22Rv1 (cell line): Measurements from ENCODE around the gene TBX2.

Experiments used
- H3K27ac ChIP-seq: fragments of 450-650 bp; 2 replicates; pipeline ENCODE4 v1.5.1; 2017
- CTCF ChIP-seq: fragments of 450-650 bp; IDR thresholded peaks from 2 replicates; pipeline ENCODE4 v1.5.1; 2017; ENCODE audit warnings: mild to moderate bottlenecking
- ZFX ChIP-seq: fragments of 450-650 bp; IDR thresholded peaks from 2 replicates; pipeline ENCODE4 v1.6.1; 2017; ENCODE audit warnings: antibody characterized with exemption, borderline replicate concordance

Gene TBX2

GRCh38 chr17:61397086-61397842 lies 2.4 kb upstream of the TBX2 start:
- TF ChIP-seq CTCF, result no peak
- no peak for TF ChIP-seq ZFX
- no peak overlapping the region for H3K27ac ChIP-seq

- TF ChIP-seq ZFX (no peak), CTCF (no peak)
- H3K27ac ChIP-seq, result no peak overlapping the region
Measured at GRCh38 chr17:61398721-61399130, 917 bp upstream of the TBX2 start.

GRCh38 chr17:61400066-61400716 lies 548 bp downstream of the TBX2 start:
- peak overlapping the region; percentile 46 for H3K27ac ChIP-seq
- TF ChIP-seq ZFX, result no peak
- TF ChIP-seq CTCF, result no peak

- no peak overlapping the region for H3K27ac ChIP-seq
- TF ChIP-seq CTCF, result no peak
- no peak for TF ChIP-seq ZFX
Measured at GRCh38 chr17:61400717-61401388, 1.2 kb downstream of the TBX2 start.

- H3K27ac ChIP-seq, result no peak overlapping the region
- TF ChIP-seq CTCF (no peak), ZFX (no peak)
Measured at GRCh38 chr17:61401389-61402072, 1.9 kb downstream of the TBX2 start.

GRCh38 chr17:61402073-61402541 lies 2.5 kb downstream of the TBX2 start:
- TF ChIP-seq ZFX (no peak), CTCF (no peak)
- H3K27ac ChIP-seq, result no peak overlapping the region
